GM18870 (cell line): ENCODE data around the gene CLIP4.
"Not testable (repeated sequence)": the region's sequence is repeated elsewhere in the genome, so short reads cannot be mapped to it uniquely, and the experiment has no call there.

ENCODE experiments used
- ATAC-seq: cut with Tn5 transposase; IDR thresholded peaks from one replicate; pipeline ENCODE4 v1.9.1; 2021; ENCODE audit warnings: moderate library complexity; ENCODE audit not compliant: unreplicated experiment

CLIP4 gene

DNA sequence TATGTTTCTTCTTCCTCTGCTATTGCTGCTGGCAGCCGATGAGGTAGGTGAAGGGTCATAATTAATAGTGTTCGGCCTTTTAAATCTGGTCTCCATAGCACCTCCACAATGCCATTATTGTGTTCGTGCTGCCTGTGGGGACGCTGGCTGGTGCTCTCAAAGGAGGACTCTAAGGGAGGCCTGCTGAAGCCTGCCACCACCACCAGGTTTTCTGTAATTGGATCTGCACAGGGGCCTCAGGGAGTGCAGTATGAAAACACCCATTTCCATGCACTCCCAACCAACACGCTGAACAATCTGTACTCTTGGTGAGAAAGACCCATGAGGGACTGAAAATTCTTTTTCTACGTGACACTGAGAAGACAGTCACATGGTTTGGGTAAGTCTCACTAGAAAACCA lies 17.6 kb upstream of the CLIP4 start:
- ATAC-seq: no peak

GRCh38 chr2:29100564-29100963 lies 14.7 kb upstream of the CLIP4 start:
- no peak for ATAC-seq

DNA sequence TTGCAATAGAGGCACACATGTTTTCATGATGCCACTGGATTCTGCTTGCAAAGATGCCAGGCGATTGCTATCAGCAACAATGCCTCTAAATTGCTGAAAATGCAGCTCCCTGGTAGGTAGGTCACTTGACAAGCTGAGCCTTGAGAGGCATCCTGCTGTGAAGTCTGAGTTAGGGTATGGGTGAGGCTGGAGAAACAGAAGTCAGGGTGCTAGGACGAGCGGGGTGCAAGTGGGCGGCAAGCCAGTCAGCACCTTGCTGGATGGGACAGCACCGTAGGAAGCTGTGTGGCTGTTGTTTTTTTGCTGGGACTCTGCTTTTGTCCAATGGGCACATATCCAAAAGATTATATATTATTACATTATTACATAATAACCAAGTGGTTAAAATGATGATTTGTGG lies 10.5 kb upstream of the CLIP4 start:
- ATAC-seq: no peak

GRCh38 chr2:29105375-29105774 lies 9.8 kb upstream of the CLIP4 start:
- ATAC-seq: no peak

- ATAC-seq: no peak
Observed at GRCh38 chr2:29106256-29106655, 9.0 kb upstream of the CLIP4 start.

GRCh38 chr2:29106980-29107388 lies 8.2 kb upstream of the CLIP4 start:
- ATAC-seq: no peak

- not testable (repeated sequence) for ATAC-seq
Observed at GRCh38 chr2:29107547-29107946, 7.7 kb upstream of the CLIP4 start.

DNA sequence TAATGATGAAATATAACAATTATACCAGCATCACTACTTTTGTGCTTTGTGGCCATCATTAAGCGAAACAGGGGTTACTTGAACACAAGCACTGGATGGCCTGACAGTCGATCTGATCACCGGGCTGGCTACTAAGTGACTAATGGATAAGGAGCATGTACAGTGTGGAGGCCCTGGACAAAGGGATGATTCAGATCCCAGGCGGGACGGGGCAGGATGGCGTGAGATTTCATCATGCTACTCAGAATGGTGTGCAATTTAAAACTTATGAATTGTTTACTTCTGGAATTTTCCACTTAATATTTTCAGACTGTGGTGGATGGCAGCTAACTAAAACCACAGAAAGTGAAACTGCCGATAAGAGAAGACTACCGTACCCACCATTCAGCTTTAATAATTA lies 7.0 kb upstream of the CLIP4 start:
- no peak for ATAC-seq

DNA sequence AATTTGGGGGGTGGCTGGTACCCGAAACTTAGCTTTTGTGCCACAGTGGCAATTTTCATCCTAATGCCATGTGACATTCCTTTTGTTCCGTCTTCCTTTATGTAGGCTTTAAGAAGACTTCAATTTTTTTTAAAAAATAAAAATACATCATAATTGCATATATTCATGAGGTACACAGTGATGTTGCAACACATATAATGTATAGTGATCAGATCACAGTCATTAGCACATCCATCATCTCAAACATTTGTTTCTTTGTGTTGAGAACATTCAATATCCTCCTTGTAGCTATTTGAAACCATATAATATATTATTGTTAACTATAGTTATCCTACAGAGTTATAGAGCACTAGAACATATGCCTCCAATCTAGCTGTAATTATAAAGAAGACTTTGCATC lies 6.0 kb upstream of the CLIP4 start:
- ATAC-seq: no peak

GRCh38 chr2:29110916-29111535 lies 4.2 kb upstream of the CLIP4 start:
- peak; percentile 73 for ATAC-seq

DNA sequence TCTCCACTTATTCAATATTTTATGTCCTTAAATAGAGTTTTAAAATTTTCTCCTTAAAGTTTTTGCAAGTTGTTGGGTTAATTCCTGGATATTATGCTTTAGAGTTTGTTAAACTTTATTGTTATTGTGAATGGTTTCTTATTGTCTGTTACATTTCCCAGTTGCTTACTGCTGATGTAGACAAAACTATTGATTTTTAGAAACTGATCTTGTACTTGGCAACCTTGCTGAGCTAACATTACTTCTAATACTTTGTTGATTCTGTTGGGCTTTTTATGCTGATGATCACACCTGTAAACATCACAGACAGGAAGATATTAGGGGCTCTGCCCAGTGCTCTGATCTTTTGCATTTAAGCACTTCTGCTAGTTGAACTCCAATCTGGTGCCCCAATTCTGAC lies 2.8 kb upstream of the CLIP4 start:
- ATAC-seq: no peak

- no peak for ATAC-seq
Observed at GRCh38 chr2:29113027-29113686, 2.1 kb upstream of the CLIP4 start.

- no peak for ATAC-seq
Observed at GRCh38 chr2:29113891-29114321, 1.3 kb upstream of the CLIP4 start.

GRCh38 chr2:29114586-29114945 lies 649 bp upstream of the CLIP4 start:
- no peak for ATAC-seq

GRCh38 chr2:29115797-29116781 lies 874 bp downstream of the CLIP4 start:
- ATAC-seq: peak; percentile 50

DNA sequence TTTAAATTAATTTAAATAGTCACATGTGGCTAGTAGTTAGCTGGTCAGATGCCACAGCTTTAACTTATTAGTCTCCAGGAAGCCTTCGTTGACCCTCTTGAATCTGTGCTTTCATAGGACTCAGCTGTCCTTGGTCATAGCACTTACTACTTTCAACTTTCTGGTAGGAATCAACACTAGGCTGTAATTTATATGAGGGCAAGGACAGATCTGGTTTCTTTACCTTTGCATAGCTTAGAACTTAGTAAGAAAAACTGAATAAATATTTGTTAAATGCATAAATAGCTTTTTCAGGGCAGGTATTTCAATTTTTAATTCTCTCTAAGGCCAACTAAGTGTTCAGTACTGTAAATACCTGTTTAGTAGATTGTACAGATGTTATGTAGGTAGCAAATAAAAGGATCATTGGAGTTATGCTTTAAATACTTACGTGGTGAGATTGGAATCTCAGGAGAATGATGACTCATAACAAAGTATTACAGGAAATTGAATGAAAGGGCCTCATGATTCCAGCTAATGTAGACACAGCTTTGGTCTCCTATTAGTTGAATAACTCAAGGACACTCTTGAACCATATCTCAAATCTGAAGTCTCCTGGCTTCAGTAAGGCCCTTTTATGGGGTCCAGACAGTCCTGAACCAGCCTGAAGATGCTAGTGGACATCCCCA lies 2.6 kb downstream of the CLIP4 start:
- no peak for ATAC-seq

DNA sequence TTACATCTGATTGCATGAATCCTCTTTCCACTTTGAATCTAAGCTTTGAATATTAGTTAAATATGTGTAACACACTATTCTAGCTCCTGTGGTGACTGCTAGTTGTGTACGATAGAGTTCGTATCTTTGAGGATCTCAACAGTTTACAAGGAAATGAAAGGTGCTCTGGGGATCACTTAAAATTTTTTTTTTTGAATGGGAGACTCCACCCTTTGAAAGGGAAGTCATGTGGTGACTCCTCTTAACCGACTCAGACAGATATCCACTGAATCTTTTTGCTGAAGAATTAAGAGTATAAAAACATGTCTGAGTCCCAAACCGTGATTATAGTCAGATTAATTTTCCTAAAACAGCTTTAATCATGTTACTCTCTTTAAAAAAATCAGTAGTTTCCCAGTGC lies 4.0 kb downstream of the CLIP4 start:
- no peak for ATAC-seq

DNA sequence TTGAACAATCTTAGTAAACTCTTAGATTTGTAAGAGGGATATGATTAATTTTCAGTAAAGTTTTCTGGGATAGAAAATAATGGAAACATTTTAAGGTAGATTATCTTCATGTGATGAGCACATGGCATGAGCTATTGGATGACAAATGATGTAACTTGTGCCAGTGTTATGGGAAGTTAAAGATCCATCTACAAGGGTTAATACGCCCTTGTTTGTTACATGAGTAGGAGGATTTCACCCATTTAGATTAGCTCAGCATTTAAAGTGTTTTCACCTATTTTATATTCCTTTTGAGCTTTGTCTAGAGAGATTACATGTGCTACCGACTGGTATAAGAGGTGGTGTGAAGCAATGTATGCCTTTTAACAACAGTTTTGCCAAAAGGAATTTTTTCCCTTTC lies 5.6 kb downstream of the CLIP4 start:
- ATAC-seq: no peak

- no peak for ATAC-seq
Observed at GRCh38 chr2:29123617-29124349, 8.6 kb downstream of the CLIP4 start.

GRCh38 chr2:29124504-29124903 lies 9.3 kb downstream of the CLIP4 start:
- ATAC-seq: no peak
